ENCODE data around the gene DBET. TPM values are rescaled to one million over a fixed set of nuclear protein-coding genes. Genes with fewer than 3 reads are reported as not detected.

DBET gene
- total RNA-seq, 3 donors from 2014 or later (not counting 1 experiment from before 2014, with no cell fraction given) = not detected

DNA sequence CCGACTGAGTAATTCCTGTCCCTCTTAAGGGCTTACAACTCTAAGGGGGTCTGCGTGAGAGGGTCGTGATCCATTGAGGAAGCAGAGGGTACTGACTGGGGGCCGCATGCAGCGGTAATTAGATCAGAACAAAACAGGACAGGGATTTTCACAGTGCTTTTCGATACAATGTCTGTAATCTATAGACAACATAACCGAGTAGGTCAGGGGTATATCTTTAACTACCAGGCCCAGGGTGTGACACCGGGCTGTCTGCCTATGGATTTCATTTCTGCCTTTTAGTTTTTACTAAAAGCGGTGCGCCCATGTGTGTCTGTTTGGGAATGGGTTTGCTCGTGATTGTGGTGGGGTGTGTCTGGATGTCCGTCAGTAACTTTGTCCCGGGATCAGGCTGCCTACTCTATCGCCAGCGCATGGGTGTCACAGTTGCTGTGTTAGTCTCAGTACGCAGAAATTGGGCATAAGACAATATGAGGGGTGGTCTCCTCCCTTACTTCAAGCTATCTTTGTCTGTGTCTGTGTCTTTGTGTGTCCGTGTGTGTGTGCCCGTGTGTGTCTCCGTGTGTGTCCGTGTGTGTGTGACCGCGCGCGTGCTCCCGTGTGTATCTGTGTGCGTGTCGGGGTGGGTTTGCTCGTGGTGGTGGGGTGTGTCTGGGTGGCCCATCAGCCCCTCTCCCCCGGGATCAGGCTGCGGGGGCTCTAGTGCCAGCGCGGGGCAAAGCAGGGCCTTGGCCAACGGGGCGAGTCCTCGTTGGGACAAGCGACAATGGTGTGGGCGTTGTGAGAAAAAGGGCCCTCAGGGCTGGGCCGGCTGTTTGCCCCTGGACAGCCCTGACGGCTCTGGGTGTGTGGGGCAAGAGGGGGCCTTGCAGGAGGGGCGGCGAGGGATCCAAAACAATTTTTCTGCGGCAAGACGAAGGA lies 47.7 kb upstream of the DBET start:
- no peaks in the 10 kb centered on the region for H3K36me3 ChIP-seq (ENCODE audit: control insufficient read depth, insufficient read depth, low read length)
- peaks cover 10% of the 10 kb centered on the region for H3K36me3 Mint-ChIP-seq
- H3K27me3 Mint-ChIP-seq (ENCODE audit: low read depth in 2 of 2) = peaks cover 58 to 61% of the 10 kb centered on the region in 2 donors
- ATAC-seq (no peak), DNase-seq (no peak)
- no peaks in the 10 kb centered on the region for H3K9me3 ChIP-seq (ENCODE audit: control insufficient read depth, insufficient read depth, low read length)
- 20% methylated on average over 43 of the region's 43 CpGs for WGBS (ENCODE audit: insufficient coverage)
- intact Hi-C loops (cut with micrococcal nuclease) = no loop called here
- H3K4me3 ChIP-seq (ENCODE audit: low read length) = no peak overlapping the region
- peak overlapping the region; percentile 17 for H3K4me3 Mint-ChIP-seq
- H3K4me1 Mint-ChIP-seq = peaks cover 5 to 33% of the 10 kb centered on the region in 2 donors
- H3K4me1 ChIP-seq (ENCODE audit: control insufficient read depth, insufficient read depth, low read length) = peaks cover 13% of the 10 kb centered on the region
- peaks cover 21% of the 10 kb centered on the region for H3K27me3 ChIP-seq (ENCODE audit: control insufficient read depth, insufficient read depth, low read length)
- no peaks in the 10 kb centered on the region for H3K9me3 Mint-ChIP-seq
- H3K27ac ChIP-seq (ENCODE audit: low read length) = no peak overlapping the region
- H3K27ac Mint-ChIP-seq = no peak overlapping the region
- TF ChIP-seq, protein P1, sequence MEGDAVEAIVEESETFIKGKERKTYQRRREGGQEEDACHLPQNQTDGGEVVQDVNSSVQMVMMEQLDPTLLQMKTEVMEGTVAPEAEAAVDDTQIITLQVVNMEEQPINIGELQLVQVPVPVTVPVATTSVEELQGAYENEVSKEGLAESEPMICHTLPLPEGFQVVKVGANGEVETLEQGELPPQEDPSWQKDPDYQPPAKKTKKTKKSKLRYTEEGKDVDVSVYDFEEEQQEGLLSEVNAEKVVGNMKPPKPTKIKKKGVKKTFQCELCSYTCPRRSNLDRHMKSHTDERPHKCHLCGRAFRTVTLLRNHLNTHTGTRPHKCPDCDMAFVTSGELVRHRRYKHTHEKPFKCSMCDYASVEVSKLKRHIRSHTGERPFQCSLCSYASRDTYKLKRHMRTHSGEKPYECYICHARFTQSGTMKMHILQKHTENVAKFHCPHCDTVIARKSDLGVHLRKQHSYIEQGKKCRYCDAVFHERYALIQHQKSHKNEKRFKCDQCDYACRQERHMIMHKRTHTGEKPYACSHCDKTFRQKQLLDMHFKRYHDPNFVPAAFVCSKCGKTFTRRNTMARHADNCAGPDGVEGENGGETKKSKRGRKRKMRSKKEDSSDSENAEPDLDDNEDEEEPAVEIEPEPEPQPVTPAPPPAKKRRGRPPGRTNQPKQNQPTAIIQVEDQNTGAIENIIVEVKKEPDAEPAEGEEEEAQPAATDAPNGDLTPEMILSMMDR (IDR thresholded peaks at IDR 0.05) = no peak

DNA sequence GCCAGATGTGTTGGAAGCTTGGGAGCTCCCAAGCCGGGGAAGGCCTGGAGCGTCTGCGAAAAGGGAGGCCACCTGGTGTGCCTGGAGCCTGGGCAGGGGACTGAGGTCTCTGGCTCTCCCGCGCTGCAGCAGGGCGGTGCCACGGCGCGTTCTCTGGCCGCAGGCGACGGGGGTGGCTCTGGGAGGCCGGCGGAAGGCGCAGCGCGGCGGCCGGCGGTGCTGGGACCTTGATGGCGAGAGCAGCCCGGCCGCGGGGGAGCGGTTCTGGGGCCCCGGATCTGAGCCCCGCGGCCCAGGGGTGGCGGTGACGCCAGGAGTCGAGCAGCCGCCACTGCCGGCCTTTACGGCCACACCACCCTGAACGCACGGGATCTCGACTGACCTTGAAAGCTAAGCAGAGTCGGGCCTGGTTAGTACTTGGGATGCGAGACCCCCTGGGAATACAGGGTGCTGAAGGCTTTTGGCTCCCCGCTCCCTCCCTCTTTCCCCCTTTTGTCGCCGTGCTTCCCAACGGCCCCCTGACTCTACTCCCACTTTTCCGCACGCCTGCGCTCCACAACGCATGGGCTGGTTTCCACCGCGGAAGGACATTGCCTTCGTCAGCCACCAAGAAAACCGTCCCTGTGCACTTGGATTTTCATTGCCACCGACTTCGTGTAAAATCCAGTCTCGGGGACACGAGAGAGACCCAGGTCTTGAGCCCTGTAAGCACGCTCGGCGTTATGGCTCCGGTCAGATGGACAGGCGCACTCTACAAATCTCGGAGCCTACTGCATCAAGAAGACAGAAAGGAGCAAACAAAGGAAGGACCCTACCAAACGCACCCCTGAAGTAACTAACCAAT lies 46.7 kb upstream of the DBET start:
- Histone ChIP-seq H3K4me3 (ENCODE audit: low read length) (no peak overlapping the region), H3K36me3 (ENCODE audit: control insufficient read depth, insufficient read depth, low read length) (no peaks in the 10 kb centered on the region), H3K9me3 (ENCODE audit: control insufficient read depth, insufficient read depth, low read length) (no peaks in the 10 kb centered on the region), H3K27me3 (ENCODE audit: control insufficient read depth, insufficient read depth, low read length) (peaks cover 21% of the 10 kb centered on the region), H3K4me1 (ENCODE audit: control insufficient read depth, insufficient read depth, low read length) (peaks cover 13% of the 10 kb centered on the region), H3K27ac (ENCODE audit: low read length) (no peak overlapping the region)
- no peak for DNase-seq
- no peak overlapping the region for H3K27ac Mint-ChIP-seq
- TF ChIP-seq, protein P1 (IDR thresholded peaks at IDR 0.05) = no peak
- H3K4me3 Mint-ChIP-seq = no peak overlapping the region
- peaks cover 58 to 61% of the 10 kb centered on the region in 2 donors for H3K27me3 Mint-ChIP-seq (ENCODE audit: low read depth in 2 of 2)
- H3K36me3 Mint-ChIP-seq = peaks cover 10% of the 10 kb centered on the region
- peaks cover 5 to 33% of the 10 kb centered on the region in 2 donors for H3K4me1 Mint-ChIP-seq
- 7% methylated on average over 62 of the region's 62 CpGs for WGBS (ENCODE audit: insufficient coverage)
- intact Hi-C loops (cut with micrococcal nuclease) = no loop called here
- ATAC-seq = no peak
- no peaks in the 10 kb centered on the region for H3K9me3 Mint-ChIP-seq

DNA sequence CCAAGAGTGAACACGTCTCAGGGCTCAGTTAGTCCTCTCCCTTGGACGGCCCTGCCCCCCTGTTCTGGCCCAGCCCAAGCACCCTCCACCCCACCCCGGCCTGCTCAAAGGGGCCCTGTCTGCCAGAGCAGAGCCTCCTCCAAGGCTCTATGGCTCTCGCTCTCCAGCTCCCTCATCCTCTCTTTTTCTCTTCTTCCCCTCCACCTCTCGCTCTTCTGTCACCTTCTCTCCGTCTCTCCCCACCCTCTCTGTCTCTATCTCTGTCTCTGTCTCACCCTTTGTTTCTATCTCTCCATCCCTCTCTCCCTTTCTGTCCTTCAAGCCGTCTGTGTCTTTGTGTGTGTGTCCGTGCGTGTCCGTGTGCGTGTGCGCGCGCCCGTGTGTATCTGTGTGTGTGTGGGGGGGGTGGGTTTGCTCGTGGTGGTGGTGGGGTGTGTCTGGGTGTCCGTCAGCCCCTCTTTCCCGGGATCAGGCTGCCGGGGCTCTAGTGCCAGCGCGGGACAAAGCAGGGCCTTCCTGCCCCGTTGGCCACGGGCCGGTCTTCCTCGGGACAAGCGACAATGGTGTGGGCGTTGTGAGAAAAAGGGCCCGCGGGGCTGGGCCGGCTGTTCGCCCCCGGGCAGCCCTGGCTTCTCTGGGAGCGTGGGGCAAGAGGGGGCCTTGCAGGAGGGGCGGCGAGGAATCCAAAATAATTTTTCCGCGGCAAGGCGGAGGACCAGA lies 45.9 kb upstream of the DBET start:
- intact Hi-C loops (cut with micrococcal nuclease) = no loop called here
- Mint-ChIP-seq H3K4me1 (peaks cover 5 to 33% of the 10 kb centered on the region in 2 donors), H3K4me3 (peak overlapping the region; percentile 2), H3K27me3 (ENCODE audit: low read depth in 2 of 2) (peaks cover 60 to 61% of the 10 kb centered on the region in 2 donors), H3K27ac (no peak overlapping the region), H3K9me3 (no peaks in the 10 kb centered on the region), H3K36me3 (peaks cover 10% of the 10 kb centered on the region)
- DNase-seq (no peak), ATAC-seq (no peak)
- Histone ChIP-seq H3K27ac (ENCODE audit: low read length) (no peak overlapping the region), H3K9me3 (ENCODE audit: control insufficient read depth, insufficient read depth, low read length) (no peaks in the 10 kb centered on the region), H3K36me3 (ENCODE audit: control insufficient read depth, insufficient read depth, low read length) (no peaks in the 10 kb centered on the region), H3K4me3 (ENCODE audit: low read length) (no peak overlapping the region), H3K4me1 (ENCODE audit: control insufficient read depth, insufficient read depth, low read length) (peaks cover 13% of the 10 kb centered on the region), H3K27me3 (ENCODE audit: control insufficient read depth, insufficient read depth, low read length) (peaks cover 21% of the 10 kb centered on the region)
- TF ChIP-seq, protein P1 (IDR thresholded peaks at IDR 0.05) = no peak
- 9% methylated on average over 38 of the region's 38 CpGs for WGBS (ENCODE audit: insufficient coverage)
